Measurements from ENCODE around the gene AGAP1. TPM values are rescaled to one million over a fixed set of nuclear protein-coding genes. Genes with fewer than 3 reads are reported as not detected.
A peak's percentile ranks its signal among the peaks of the same experiment; 100 is the strongest.

AGAP1 gene
- total RNA-seq, 2 donors from 2014 or later: 19.1 to 20.8 TPM

DNA sequence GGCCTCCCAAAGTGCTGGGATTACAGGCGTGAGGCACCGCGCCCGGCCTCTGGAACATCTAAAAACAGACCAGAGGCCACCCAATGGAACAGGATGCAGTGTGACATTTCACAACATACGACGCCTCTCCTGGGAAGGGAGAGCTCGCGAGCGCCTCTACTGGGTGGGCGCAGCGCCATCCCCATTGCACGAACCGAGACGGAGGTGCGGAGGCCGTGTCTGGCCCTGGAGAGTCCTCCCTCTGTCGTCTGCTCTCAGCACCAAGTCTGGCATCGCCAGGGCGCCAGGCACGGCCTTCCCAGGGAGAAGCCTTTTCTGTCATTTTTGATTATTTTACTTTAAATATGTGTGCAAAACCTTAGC, 683.7 kb downstream of the AGAP1 start:
- TF ChIP-seq, protein P1, sequence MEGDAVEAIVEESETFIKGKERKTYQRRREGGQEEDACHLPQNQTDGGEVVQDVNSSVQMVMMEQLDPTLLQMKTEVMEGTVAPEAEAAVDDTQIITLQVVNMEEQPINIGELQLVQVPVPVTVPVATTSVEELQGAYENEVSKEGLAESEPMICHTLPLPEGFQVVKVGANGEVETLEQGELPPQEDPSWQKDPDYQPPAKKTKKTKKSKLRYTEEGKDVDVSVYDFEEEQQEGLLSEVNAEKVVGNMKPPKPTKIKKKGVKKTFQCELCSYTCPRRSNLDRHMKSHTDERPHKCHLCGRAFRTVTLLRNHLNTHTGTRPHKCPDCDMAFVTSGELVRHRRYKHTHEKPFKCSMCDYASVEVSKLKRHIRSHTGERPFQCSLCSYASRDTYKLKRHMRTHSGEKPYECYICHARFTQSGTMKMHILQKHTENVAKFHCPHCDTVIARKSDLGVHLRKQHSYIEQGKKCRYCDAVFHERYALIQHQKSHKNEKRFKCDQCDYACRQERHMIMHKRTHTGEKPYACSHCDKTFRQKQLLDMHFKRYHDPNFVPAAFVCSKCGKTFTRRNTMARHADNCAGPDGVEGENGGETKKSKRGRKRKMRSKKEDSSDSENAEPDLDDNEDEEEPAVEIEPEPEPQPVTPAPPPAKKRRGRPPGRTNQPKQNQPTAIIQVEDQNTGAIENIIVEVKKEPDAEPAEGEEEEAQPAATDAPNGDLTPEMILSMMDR (IDR thresholded peaks at IDR 0.05): no peak
- peaks cover 18% of the 10 kb centered on the region for H3K27me3 ChIP-seq (replicated peaks; ENCODE audit: insufficient read depth)
- no peaks in the 10 kb centered on the region for H3K9me3 ChIP-seq
- ATAC-seq (ENCODE audit: insufficient number of reproducible peaks, low FRiP score, low read depth) (no peak), DNase-seq (ENCODE audit: low spot score) (no peak)
- peaks cover 4 to 27% of the 10 kb centered on the region in 2 donors for H3K4me1 ChIP-seq (ENCODE audit: control insufficient read depth in 1 of 2, low read depth in 2 of 2)
- peak overlapping the region; percentile 62 for H3K4me3 ChIP-seq
- H3K27ac ChIP-seq: no peak overlapping the region
- no peaks in the 10 kb centered on the region for H3K36me3 ChIP-seq

DNA sequence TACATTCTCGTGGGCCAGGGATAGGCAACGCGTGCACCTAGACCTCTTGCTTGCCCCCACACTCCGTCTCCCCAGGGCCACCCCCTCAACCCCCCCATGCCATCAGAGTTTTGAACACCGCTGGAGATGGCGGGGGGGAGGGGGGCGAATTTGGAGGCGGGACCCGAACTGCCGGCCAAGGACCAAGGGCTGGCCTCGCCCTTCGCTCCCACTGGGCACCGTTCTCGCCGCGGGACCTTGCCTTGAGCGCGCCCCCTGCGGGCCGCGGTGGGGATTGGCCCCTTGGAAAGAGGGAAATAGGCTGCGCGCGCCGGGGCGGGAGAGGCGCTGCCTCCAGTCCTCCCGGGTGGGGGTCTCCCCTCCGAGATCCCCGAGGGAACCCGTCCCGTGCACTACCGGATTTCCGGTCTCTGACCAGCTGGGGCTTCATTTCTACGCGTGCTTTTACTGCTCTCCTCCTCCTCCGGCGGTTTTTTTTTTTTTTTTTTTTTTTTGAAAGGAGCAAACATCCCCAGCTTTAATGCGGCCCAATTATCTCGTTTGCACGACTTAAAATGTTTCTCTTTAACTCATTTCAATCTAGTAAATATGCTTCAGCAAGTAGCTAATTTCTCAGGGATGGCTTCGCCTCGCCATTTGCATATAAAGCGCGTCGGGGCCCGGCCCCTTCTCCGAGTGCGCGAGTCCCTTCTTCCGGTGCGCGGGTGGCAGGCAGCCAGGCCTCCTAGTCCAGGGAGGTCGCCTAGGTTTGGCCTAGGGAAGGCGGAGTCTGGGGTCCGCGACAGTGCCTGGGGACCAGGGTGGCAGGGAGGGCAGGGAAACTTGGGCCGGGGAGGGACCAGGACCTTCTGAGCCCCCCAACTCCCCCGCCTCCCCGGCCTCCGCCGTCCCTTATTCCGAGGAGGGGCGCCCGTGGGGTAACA, 684.4 kb downstream of the AGAP1 start:
- TF ChIP-seq, protein P1 (IDR thresholded peaks at IDR 0.05): peak; percentile 57
- Histone ChIP-seq H3K4me3 (peak overlapping the region; percentile 62), H3K36me3 (no peaks in the 10 kb centered on the region), H3K27ac (no peak overlapping the region), H3K9me3 (no peaks in the 10 kb centered on the region), H3K4me1 (ENCODE audit: control insufficient read depth in 1 of 2, low read depth in 2 of 2) (peaks cover 4 to 27% of the 10 kb centered on the region in 2 donors), H3K27me3 (replicated peaks; ENCODE audit: insufficient read depth) (peaks cover 18% of the 10 kb centered on the region)
- ATAC-seq (ENCODE audit: insufficient number of reproducible peaks, low FRiP score, low read depth): peak; percentile 37
- DNase-seq (ENCODE audit: low spot score): no peak

DNA sequence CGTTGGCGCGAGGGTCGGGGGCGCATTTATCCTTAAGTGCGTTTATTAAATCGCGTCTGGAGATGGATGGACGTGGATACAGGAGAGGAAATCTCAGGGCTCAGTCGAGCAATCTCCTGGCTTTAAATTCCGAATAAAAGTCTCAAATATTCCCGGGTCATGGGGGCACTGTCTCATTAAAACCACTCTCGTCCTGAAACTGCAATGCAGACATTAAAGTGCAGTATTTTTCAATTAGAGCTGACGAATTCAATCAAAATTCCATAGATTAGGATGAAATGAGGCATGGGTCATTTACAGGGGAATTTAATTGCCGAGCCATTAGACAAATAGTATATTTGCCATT, 685.0 kb downstream of the AGAP1 start:
- Histone ChIP-seq H3K27ac (no peak overlapping the region), H3K36me3 (no peaks in the 10 kb centered on the region), H3K4me1 (ENCODE audit: control insufficient read depth in 1 of 2, low read depth in 2 of 2) (peaks cover 4 to 27% of the 10 kb centered on the region in 2 donors), H3K27me3 (replicated peaks; ENCODE audit: insufficient read depth) (peaks cover 13% of the 10 kb centered on the region), H3K9me3 (no peaks in the 10 kb centered on the region), H3K4me3 (peak overlapping the region; percentile 62)
- ATAC-seq (ENCODE audit: insufficient number of reproducible peaks, low FRiP score, low read depth) (no peak), DNase-seq (ENCODE audit: low spot score) (no peak)
- TF ChIP-seq, protein P1 (IDR thresholded peaks at IDR 0.05): no peak

DNA sequence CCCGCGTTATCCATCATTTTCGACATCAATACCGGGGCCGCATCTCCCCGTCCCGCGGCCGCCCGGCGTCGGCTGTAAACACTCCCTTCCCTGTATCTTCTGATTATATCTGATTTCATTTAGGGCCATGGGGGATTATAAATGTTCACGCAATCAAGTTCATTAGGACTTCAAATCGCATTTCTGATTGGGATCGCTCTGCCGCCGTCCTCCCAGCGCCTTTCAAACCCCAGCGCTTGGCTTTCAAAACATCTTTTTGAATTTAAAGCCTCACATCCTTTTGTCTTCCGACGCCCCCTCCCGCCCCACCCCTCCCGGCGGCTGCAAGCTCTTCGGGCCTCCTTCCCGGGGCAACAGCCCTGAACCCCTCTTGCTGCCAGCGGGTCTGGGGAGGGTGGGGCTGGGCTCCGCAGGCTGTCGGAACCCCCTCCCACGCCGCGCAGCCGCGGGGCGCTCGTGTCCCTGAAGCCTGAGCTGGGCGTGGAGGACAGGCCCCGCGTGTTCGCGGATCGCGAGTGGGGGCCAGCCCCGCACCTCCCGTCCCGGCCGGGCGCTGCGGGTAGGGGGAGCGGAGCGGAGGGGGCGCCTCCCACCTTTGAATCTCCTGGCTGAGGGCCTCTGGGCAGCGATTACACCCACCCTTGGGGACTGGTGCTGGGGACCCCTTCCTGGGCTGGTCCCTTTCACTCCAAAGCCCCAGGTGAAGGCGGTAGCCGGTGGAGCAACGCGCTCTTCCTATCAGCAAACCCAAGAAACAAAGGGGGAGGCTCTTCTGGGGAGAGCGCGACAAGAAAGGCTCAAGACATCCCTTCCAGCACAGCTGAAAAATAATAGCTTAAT, 685.6 kb downstream of the AGAP1 start:
- DNase-seq (ENCODE audit: low spot score): no peak
- Histone ChIP-seq H3K27me3 (replicated peaks; ENCODE audit: insufficient read depth) (peaks cover 13% of the 10 kb centered on the region), H3K36me3 (no peaks in the 10 kb centered on the region), H3K27ac (no peak overlapping the region), H3K9me3 (no peaks in the 10 kb centered on the region), H3K4me1 (ENCODE audit: control insufficient read depth in 1 of 2, low read depth in 2 of 2) (peaks cover 4 to 27% of the 10 kb centered on the region in 2 donors), H3K4me3 (peak overlapping the region; percentile 9)
- ATAC-seq (ENCODE audit: insufficient number of reproducible peaks, low FRiP score, low read depth): no peak
- TF ChIP-seq, protein P1 (IDR thresholded peaks at IDR 0.05): no peak

All from thoracic aorta (tissue), 2 donors.